HG02938 (cell line): ENCODE measurements around the gene PRLR.

Source experiments
- ATAC-seq: cut with Tn5 transposase; IDR thresholded peaks from one replicate; pipeline ENCODE4 v1.9.1; 2021; ENCODE audit warnings: mild to moderate bottlenecking, moderate library complexity; ENCODE audit not compliant: unreplicated experiment

Gene PRLR

DNA sequence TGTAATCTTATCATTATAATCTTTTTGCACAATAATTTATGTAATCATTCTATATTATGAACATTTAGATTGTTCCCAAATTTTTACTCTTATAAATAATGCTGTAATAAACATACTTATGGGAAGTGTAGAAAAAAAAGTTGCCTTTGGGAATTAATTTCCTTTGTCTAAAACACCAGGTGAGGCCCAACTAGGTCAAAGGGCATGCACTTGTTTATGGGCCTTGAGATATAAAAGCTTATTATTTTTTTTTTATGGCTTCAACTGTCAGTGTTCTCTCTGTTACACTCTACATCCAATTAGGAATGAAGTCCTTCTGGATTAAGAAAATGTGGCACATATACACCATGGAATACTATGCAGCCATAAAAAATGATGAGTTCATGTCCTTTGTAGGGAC, 6.5 kb upstream of the PRLR start:
- ATAC-seq: no peak

DNA sequence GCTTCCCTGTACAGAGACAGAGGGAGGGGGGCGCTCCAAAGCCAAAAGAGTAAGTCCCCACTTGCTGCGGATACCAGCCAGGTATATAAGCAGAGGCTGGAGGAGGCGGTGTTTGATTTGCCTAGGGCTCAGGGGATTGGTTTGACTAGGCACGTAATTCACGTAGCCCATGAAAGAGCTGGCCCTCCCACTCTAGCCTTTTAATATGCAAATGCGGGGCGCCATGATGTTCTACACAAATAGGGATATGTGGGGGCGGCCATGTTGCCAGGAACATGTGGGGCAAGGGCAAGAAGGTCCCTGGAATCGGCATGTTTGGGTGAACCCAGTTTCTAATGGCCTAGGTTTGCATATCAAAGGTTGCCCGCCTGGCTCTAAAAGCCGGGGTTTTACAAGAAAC, 3.3 kb upstream of the PRLR start:
- ATAC-seq: no peak

DNA sequence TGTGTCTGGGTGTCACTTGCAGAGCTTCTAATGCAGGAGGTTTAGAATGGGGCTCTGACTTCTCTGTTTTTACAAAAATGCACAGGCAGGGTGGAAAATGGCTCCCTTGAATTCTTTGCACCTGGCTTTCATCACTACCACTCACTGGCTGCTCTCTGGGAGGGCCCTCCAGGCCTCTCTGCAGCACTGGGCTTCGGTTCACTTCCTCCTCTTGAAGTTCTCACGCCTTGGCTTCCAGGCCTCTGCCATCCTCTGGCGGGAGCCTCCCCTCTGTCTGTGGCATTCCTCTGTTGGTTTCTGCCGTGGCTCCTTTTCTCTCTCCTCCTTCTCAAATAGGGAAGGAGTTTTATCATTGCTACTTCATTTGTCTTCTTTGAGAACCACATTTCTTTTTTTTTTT, 2.8 kb upstream of the PRLR start:
- no peak for ATAC-seq

DNA sequence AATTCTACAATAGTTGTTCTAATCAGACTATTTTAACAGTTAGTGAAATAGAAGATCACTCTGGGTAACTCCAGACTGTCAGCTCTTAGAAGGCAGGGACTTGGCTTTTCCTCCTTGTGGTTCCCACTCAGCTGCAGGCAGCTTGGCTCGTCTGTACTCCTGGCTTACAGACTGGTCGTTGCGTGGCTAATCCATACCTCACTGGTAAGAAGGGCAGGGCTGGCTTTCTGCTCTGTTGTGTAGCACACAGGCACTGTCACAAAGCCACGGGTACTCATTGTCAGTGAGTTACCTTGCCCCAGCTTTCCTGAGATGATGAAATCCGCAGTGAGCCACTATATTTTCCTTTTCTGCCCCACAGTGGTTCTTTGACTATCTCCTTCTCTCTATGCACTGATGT, 1.8 kb upstream of the PRLR start:
- no peak for ATAC-seq

DNA sequence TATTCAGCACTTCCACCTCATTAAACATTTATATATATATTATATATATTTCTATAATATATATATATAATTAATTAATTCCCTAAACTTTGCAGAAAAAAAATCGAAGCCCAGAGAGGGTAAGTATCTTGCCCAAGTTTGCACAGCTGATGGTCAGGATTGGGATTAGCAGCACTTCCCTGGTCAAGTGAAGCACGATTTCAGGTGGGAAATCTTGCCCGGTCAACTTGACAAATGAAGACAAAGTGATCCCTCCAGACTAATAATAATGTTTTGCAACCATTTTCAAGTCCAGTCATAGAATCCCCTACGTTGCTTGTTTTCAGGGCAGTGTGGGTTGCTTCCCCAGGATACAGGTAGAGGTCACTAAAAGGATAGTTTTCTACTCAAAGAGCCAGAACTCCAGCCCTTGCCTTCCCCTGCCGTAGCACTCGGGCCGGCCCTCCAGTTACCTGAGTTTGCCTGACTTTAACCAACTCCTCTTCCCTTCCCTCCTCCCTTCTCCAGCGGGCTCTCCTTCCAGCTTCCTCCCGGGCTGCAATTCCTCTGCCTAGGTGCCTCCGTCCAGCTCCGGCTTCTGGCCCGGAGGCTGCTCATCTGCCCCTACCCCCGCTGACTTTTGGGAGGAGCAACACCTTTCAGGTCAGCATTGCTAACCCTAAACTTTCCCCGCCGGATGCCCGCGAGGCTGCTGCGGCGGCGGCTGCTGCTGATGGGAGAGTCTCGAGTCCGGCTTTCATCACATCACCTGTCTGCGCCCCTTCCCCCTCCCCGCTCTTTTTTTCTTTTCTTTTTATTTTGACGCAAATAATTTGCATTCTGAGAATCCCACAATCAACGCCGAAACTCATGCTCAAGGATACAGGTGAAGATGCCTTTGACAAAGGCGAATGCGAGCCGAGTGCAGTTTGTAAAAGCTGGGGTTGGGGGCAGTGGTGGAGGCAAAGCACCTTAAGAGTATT, 930 bp downstream of the PRLR start:
- peak; percentile 55 for ATAC-seq

DNA sequence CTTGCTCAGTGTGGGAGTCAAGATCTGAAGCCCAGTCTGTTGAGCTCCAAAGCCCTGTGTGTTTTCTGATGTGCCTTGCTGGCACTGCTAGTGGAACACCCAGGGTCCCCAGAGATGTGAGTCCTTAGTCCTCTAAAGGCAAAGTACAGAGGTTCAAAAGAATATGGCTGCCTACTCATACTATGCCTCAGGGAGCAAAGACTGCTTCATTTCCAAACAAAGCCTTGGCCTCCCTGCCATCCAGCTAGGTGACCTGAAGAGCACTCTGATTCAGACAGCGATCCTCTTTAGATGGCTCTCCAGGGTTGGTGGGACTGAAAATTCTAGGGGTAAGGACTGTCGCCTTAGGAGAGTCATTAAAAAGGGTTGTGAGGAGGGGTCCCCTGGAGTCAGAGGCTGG, 2.0 kb downstream of the PRLR start:
- ATAC-seq: no peak

DNA sequence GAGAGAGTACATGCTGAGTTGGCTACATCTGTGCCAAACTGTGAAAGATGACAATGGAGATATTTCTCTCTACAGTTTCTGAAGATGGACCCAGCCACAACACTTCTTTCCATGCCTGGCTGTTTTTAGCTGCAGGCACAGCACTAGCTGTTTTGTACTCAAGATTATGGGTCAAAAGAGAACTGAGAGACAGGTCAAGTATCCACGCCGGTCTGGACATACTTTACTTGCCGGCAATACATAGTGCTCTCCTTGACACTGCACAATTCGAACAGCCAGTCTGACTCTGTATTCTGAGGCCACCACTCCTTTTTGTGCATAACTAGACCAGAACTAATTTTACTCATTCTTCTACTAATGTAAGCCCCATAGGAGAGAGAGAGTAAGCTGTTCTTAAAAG, 2.6 kb downstream of the PRLR start:
- ATAC-seq: no peak

DNA sequence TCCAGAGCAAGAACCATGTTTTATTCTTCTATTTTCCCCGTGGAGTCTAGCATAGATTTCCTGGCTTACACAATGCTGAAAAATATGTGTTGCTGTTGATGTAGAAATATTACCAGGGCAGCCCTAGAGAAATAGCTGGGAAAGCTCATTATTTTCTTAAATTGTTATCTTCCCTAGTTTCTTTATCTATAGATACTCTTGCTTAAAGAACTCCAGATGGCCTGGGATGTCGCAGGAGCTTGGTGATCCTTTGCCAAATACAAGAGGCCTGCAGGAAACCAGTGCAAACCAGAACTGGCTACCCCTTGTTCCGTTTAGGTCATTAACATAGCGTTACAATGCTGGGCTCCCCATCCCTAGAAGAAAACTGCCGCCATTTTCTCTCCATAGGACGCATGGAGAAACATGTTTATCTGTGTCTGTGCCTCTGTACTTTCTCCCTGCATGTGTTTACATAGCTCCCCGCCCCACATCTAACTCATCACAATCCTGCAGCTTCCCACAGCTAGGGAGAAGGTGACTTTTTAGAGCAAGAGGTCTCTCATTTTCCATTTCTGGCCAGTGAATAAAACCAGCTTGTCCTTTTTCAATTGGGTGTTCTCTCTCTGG, 6.4 kb downstream of the PRLR start:
- ATAC-seq: no peak

DNA sequence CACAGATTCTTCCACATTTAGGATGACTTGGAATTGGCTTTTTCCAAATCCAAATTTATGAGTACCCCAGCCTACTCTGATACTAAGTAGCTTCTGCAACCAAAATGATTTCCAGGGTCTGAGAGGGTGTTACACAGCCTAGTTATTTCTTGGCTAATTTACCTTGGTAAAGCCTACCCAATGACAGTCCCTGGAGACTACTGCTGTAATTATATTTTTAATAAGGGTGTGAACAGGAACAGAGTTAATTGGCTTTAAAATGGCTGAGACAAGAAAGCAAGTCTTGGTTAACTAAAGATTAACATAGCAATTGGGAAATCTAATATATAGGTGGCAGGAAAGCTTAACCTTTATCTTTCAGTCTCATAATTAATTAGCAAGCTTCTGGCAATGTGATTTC, 9.3 kb downstream of the PRLR start:
- no peak for ATAC-seq

DNA sequence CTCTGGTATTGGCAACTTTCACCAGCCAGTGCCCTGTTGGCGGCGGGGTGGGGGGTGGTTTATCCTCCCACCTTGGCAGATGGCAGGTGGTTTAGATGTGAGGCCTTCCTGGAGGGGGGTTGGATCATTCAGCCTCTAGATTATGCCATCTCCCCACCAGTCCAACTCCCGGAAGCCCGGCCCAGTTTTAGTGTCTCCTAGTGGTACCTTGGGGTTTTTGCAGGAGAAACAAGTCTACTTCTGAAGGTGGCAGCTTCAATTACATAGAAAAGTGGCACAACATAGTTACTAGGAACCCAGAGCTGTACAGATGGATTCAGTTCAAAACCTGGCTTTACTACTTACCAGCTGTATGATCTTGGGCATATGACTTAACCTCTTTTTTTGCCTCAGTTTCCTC, 11.3 kb downstream of the PRLR start:
- ATAC-seq: no peak

DNA sequence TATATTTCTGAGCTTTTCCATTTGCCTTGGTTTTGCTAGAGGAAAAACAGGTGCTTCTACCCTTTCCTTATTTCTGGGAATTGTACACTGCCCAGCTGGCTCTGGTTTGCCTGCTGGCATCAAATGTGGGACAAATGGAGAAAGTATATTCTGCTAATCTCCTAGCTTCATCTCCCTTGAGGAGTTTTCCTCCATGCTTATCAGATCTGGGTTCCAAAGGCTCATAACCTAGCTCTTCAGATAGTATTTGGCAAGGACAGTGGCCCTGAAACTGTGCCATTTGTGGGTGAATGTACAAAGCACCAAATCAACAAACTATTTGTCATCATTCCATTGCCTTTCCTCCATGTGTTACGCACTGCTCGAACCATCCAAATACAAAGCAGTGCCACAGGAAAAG, 16.2 kb downstream of the PRLR start:
- no peak for ATAC-seq

DNA sequence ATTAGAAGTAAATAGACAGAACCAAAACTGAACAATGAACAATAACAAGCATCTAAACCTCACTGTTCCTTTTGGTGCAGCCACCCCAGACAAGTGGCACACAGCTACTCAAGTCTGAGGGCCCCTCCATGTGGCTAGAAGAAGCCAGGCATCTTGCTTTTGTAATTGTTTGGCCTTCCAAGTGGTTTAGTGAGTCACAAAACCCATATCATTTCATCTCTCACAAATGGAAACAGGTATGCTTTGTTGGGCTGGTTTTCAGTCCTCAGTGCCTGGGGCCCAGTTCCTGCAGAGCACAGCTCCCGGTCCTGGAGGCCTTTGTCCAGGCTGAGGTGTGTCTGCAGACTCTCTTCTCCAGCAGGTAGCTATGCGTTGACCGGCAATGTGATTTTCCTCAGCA, 16.7 kb downstream of the PRLR start:
- no peak for ATAC-seq

DNA sequence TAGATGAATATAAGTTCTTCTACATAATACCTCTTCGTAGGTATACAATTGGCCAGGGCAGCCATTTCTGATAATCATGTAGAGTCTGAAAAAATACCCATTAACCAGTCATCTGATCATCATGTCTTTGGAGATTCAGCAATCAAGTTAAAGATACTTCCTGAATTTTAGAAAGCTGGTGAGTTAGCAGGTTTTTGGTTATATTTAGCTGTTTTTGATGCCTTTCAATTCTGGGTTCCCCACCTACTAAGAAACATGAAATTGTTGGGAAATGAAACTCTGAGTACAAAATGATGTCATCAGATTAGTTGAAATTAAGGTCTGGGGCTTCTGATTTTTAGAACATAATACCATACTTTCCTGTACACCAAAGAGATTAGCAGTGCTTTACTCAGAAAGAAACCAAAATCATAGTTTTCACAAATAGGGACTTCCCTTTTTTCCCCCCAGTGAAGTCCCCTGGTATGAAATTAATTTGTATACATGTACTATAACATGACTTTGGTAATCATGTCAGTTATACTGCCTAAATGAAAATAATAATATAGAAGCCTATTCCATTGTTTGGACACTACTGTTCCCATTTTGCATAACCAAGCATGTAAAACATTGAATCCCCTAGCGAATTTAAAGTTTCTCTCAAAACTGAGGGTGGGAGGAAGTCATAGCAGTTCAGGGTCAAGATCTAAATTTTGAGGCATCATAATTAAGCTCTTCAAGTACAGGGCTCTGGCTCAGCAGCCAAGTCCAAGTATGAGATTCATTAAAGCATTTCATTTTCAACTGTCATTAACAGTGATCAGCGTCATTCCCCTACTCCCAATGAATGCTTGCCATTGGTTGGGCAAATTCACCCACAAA, 17.9 kb downstream of the PRLR start:
- peak; percentile 79 for ATAC-seq

DNA sequence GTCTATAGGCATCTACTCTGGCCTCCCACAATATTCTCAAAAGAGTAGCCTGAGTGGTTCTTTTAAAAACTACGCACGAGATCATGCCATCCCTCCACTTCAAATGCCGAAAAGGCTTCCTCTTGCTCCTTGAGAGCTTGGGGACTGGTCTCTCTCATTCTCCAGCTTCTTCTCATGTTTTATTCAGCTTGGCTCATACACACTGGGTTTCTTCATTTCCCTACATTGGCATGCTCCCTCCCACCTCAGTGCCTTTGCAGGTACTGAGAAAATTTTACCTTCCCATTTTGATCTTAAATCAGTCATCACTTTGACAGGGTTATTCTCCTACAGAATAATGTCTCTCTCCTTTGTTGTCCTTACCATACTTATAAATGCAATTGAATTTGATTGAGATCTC, 20.4 kb downstream of the PRLR start:
- no peak for ATAC-seq

DNA sequence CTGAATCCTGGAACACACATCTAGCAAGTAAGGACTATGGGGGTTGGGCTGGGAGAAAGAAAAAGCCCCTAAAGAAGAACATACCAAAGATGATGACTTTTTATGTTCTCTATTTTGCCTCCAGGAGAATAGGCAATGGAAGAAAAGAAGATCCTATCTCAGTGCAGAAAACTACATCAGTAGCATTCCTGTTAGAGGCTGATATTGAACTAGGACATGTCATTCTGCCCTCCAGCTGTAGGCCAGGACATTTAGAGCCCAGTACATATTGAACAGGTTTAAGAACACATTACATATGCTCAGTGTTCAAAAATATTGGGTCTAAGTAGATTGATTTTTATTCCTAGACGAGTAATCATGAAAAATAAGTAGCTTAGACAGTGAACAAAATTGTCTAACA, 24.7 kb downstream of the PRLR start:
- ATAC-seq: no peak

DNA sequence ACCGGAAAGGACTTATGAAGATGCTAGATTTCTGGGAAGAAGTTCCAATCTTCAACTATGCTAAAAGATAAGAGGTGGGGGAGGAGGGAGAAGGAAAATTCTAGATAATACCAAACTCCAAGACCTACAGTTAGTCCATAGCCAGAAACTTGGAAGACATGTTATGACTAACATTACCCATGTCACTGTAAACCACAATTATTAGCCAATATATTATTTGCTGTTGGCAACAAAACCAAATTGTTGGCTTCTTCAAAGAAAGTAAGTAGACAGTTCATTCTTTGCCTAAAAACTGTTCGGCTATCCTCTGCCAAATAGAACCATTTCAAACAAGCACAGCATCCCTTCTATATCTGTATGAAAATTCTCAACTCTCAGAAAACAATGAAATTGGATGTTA, 25.1 kb downstream of the PRLR start:
- no peak for ATAC-seq

DNA sequence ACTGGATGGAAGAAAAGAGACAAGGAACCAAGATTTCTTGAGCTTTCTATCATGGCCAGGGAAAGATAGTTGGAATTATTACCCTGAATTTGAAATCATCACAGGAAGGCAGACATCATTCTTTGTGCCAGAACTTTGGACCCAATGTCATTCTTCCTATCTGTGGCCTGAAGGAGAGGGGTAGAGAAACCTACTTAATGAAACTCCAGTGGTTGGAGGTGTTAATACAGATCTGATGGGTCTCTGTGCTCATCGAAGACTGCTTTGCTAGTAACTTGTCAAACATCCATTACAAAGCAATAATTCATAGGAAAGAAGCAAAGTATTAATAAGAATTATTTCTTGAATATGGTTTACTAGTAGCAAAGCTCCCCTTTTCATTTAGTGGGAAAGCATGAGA, 26.9 kb downstream of the PRLR start:
- no peak for ATAC-seq

DNA sequence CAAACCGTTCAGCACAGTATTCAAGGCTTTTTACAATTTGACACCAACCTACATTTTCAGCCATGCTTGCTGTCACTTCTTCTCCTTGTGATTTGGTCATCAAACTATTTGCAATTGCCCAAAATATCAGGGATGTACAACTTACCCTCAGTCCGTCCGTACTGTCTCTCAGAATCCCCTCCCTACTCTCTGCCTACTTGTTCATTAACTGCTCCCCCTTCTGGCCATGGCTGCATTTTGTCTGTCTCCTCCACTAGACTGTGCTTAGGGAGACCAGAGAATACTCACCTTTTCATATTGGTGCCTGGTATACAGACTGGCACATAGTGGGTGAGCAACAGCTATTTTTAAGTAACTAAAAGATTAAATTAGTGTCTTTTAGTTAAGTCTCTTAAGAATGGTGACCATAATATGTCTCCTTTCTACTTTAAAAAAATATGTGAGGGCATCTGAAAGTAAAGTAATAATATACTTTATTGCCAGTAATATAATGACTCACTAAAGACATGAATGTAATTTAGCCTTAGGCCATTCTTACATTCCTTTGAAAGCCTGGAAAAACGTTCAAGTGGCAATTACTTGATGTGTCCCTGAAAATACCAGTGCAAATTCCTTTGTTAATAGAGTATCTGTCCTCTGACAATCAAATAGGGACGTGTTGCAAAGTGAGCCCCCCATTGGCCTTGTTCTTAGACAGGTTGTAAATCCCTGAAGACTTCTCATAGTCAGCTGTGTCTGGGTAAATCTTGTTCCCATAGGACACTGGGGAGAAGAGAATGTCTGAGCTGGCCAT, 27.8 kb downstream of the PRLR start:
- peak; percentile 71 for ATAC-seq

DNA sequence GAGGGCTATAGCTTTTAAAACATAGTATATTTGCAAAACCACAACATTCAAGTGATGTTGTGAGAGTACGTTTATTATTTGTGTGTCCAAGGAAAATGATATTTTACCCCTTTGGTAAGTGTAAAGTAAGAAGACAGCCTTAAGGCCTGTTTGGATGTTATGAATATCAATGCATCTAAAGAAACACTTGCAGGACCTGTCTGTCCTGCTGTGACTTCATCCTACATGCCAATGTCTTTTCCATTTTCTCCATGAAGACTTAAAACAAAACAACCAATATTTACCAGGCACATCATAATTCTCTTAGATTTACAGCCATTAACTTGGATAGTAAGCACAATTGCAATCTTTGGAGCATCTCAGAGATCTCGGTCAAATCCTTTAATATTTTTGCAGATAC, 29.0 kb downstream of the PRLR start:
- no peak for ATAC-seq

DNA sequence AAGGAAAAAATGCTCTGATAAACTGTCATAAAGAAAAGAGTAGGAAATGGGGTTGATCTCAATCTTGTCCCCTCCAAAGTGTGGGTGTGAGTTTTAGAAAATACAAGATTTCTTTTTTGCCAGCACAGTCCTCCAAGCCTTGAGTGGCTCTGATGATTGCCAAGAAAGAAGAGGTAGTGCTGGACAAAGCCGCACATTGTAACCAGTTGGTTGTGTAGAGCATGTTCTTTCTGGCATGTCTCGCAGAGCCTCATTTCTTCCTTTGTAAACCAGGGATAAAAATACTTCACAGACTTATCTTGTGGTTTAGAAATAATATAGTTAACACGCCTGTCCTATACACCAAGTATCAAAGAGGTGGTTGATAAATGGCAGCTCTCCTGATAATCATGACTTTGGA, 30.4 kb downstream of the PRLR start:
- ATAC-seq: no peak

DNA sequence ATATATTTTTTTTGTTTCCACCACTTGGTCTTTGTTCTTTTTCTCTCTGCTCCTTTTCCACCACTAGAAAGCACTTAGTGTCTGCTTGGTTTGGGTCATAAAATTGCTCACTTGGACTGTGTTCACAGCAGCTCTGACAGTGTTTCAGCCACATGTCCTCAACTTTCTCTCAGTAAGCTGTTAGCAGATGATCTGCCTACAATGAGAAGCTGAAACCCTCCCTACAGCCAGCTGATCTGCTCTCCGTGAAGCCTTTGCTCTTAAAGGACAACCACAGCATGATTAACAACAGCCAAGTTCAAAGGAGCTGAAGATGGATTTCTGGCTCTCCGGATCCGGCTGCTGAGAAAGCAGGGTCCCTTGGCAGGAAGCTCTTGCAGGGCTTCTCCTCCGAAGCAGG, 31.6 kb downstream of the PRLR start:
- no peak for ATAC-seq
